T follicular helper cell (primary cell): ENCODE results near the gene SLC35F2.
"Not testable (repeated sequence)": the region's sequence is repeated elsewhere in the genome, so short reads cannot be mapped to it uniquely, and the experiment has no call there.

Experiments used
- DNase-seq: peaks from one replicate; pipeline ENCODE4 v3.0.0-alpha.2; 2020; ENCODE audit warnings: low read depth

Gene SLC35F2

GRCh38 chr11:107785401-107785800 is 73.2 kb downstream of the SLC35F2 start:
- DNase-seq: no peak

GRCh38 chr11:107783121-107783520 is 75.5 kb downstream of the SLC35F2 start:
- no peak for DNase-seq

GRCh38 chr11:107780775-107781174 is 77.8 kb downstream of the SLC35F2 start:
- no peak for DNase-seq

GRCh38 chr11:107780136-107780535 is 78.5 kb downstream of the SLC35F2 start:
- no peak for DNase-seq

GRCh38 chr11:107778839-107779517 is 79.6 kb downstream of the SLC35F2 start:
- no peak for DNase-seq

- DNase-seq: no peak
Measured at GRCh38 chr11:107777110-107777509, 81.5 kb downstream of the SLC35F2 start.

- no peak for DNase-seq
Measured at GRCh38 chr11:107776062-107776461, 82.5 kb downstream of the SLC35F2 start.

- no peak for DNase-seq
Measured at GRCh38 chr11:107770551-107770951, 88.0 kb downstream of the SLC35F2 start.

- DNase-seq: no peak
Measured at GRCh38 chr11:107769189-107769588, 89.4 kb downstream of the SLC35F2 start.

GRCh38 chr11:107758719-107759355 is 99.8 kb downstream of the SLC35F2 start:
- not testable (repeated sequence) for DNase-seq

GRCh38 chr11:107757661-107758060 is 100.9 kb downstream of the SLC35F2 start:
- DNase-seq: no peak

GRCh38 chr11:107756553-107756952 is 102.0 kb downstream of the SLC35F2 start:
- DNase-seq: no peak

GRCh38 chr11:107752949-107753822 is 105.4 kb downstream of the SLC35F2 start:
- DNase-seq: no peak

- no peak for DNase-seq
Measured at GRCh38 chr11:107752508-107752907, 106.1 kb downstream of the SLC35F2 start.

GRCh38 chr11:107751082-107751481 is 107.5 kb downstream of the SLC35F2 start:
- no peak for DNase-seq

- no peak for DNase-seq
Measured at GRCh38 chr11:107750313-107750712, 108.3 kb downstream of the SLC35F2 start.

- DNase-seq: no peak
Measured at GRCh38 chr11:107747622-107748021, 111.0 kb downstream of the SLC35F2 start.

GRCh38 chr11:107744736-107745135 is 113.9 kb downstream of the SLC35F2 start:
- DNase-seq: no peak

- no peak for DNase-seq
Measured at GRCh38 chr11:107743191-107743590, 115.4 kb downstream of the SLC35F2 start.

- DNase-seq: no peak
Measured at GRCh38 chr11:107741044-107741823, 117.4 kb downstream of the SLC35F2 start.
